HG02571 (cell line): ENCODE results near the gene EID2.

Source experiments
- ATAC-seq: cut with Tn5 transposase; IDR thresholded peaks from one replicate; pipeline ENCODE4 v1.9.1; 2021; ENCODE audit warnings: mild to moderate bottlenecking, moderate library complexity; ENCODE audit not compliant: unreplicated experiment

EID2 gene

DNA sequence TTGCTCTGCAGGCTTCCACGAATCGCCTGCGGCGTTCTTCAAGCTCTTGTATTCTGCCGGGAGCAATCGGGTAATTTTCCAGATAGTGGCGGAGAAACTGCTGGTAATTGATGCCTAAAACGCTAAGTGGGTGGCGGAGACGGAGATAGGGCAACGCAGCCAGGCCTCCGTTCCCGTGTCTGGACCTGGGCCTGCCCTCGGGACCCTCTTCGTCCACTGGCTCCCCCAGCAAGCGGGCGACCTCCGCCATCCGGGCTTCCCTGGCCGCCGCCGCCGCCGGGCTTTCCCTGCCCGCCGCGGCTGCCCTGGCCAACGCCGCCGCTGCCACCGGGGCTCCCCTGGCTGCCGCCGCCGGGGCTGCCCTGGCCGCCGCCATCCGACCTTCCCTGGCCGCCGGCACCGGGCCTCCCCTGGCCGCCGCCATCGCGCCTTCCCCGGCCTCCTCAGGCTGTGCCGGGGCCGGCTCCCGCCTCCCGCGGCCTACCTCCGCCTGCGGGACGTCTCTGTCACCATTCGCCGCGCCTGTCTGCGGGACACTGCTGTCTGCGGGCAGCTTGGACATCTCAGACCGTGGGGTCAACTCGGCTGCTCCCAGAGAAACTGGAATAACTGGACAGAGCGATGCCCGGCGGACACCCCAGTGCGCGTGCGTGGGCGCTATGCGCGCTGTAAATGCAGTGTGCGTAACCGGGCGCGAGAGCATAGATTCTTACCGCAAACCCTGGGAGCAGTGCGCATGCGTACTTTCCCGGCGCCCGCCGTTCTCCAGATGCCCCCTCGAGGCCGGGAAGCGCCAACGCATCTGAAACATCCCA is at the start of gene EID2:
TSS of gene EID2 (minus strand) at position 644 of the 815 bp plus-strand sequence. CDS start at position 562, 82 bp downstream.
- ATAC-seq: peak; percentile 86

GRCh38 chr19:39588066-39588465 is 48.1 kb upstream of the EID2 start:
- ATAC-seq: no peak

- ATAC-seq: no peak
Observed at GRCh38 chr19:39587496-39587895, 47.5 kb upstream of the EID2 start.

DNA sequence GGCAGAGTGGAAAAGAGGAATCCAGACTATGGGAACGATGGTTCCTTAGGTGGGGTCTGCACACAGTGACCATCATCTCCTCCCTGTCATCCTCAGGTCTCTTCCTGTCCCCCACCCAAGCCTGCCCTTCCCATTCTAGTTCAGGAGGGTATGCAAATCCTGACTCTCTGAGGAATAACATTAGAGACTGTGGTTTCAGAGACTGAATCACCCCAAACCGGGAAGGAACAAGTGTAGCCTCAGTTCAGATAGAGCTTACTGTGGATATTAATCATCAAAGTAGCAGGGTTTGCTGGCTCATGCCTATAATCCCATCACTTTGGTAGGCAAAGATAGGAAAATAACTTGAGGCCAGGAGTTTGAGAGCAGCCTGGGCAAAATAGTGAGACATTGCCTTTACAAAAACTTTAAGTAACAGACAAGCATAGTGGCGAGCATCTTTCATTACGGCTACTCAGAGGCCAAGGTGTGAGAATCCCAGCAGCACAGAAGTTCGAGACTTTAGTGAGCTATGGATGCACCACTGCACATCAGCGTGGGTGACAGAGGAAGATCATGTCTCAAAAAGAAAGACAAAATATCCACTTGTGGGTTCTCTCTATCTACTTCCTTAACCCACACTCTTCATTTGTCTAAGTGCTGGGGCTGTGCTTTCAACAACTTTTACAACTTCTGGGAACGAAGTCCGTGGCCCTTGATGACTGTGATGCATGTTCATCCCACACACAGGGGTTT is 43.1 kb upstream of the EID2 start:
- no peak for ATAC-seq

DNA sequence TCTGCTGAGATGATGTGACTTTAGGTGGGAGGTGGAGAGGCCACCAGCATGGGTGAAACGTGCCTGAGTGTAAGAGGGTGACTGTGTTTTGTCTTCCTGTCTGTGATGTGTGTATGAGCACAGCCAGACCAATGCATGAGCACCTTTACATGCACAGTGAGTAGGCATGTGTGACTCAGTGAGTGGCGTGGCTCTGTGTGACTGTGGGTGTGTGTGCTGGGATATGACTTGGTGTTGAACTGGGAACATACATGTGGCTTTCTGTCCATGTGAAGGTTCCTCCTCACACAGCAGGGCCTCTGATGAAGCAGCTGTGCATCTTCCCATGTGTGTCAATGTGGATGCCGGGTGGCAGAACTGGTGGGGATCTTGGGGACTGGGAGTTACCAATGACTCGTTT is 42.5 kb upstream of the EID2 start:
- no peak for ATAC-seq

DNA sequence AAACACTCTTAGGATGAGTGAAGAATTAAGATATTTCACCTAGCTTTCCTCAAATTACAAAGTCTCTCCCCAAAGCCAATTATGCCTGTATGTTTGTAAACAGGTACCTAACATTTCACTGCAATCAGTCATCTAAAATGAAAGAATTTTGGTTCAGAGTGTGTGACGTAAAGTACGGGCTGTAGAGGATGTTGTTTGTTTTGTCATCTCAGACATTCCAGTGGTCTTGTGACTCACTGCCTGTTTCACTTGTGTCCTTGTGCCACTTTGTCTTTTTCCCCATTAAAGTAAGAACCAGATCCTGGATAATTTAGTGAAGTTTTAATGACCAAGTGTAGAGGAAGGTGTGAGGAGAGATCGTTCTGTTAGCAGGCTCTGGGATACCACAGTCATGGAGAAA is 28.6 kb upstream of the EID2 start:
- no peak for ATAC-seq

DNA sequence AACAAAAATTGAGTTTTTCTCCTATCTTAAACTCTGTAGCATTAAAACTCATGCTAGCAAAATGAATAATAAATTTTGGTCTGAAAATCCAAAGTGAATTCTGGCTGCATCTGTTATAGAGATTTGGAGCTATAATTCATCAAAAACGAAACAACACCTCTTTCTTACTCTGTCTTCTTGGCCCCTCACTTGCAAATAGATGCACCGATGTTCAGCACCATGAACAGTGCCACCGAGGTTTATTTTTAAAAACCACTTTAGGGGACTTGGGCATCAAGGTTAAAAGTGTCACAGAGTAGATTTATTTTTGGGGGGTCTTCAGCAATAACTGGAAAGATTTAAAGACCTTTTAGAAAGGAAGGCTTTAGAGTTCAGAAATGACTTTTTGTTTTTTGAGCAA is 26.1 kb upstream of the EID2 start:
- no peak for ATAC-seq

DNA sequence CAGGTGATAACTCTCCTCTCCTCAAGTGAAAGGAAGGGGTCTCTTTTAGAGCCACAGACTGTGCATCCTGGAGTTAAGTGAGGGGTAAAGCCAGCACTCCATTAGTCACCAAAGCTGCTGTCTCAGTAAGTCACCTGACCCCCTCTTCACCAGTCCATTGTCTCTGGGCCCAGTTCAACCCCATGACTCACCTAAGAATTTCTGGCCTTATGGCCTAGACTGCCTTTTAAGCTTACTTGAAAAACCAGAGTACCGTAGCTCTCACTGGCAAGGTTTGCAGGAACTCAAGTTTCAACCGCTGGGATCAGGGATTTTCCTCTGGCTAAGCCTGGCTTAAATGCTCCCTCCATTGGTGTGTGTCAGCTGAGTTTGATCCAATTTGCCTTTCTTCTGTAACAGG is 23.4 kb upstream of the EID2 start:
- no peak for ATAC-seq

DNA sequence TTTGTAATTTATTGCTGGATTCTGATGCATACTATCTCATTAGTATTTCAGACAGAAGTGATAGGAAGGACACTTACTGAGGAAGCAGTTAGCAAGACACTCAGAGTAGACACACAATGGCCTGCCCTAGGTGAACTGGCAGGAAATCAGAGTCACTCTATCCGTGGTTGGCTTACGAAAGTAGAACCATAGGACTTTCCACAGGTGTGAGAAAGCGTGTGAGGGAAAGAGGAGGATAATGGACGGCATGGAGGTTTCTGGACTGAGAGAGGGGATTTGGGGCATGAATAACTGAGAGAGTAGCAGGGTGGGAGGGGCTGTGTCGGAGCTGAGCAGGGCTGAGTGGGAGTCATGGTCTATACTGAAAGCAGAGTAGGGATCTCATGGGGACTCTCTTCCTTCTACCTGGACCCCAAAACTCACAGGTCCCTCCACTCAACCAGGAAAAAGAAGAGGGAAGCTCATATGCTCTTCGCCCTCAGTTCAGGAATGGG is 18.7 kb upstream of the EID2 start:
- ATAC-seq: no peak

DNA sequence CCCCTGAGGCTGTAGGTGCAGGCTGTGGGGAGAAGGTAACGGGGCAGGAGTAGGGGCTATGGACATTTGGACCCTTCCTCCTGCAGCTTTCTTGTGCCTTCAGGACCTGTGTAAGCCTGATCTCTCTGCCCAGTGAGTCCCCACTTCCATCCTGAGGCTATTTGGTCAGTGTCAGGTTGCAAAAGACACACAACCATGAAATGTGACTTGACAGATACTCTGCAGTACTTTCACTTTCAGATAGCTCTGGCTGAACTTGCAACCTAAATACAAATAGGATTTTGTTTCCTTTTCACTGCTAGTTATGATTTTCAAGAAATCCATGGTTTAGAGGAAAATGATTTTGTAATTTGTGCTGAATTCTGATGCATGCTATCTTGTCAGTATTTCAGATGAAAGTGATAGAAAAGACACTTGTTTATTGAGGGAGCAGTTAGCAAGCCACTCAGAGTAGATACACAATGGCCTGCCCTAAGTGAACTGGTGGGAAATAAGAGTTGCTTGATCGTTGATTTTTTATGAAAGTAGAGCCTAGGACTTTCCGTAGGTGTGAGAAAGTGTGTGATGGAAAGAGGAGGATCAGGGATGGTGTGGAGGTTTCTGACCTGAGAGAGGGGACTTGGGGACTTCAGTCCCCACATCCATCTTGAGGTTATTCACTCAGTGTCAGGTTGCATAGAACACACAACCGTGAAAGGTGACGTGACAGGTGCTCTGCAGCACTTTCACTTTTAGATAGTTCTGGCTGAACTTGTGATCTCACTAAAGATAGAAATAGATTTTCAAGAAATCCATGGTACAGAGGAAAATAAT is 18.1 kb upstream of the EID2 start:
- no peak for ATAC-seq

DNA sequence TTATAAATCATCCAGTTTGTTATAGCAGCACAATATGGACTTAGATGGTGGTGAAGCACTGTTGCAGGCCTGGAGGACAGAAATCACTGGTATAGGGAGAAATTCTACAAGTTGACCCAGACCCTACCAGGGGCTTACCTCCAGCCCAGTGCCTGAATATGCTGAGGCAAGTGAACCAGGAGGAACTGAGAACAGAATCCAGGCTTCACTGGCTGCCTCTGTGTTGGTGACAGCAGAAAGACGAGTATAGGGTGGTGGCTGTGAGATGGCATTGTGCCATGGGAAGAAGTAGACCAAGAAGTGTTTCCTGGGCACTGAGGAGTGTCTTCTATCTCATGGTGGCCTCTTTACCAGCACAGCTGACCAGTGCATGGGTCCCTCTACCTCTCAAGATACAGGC is 15.9 kb upstream of the EID2 start:
- no peak for ATAC-seq

DNA sequence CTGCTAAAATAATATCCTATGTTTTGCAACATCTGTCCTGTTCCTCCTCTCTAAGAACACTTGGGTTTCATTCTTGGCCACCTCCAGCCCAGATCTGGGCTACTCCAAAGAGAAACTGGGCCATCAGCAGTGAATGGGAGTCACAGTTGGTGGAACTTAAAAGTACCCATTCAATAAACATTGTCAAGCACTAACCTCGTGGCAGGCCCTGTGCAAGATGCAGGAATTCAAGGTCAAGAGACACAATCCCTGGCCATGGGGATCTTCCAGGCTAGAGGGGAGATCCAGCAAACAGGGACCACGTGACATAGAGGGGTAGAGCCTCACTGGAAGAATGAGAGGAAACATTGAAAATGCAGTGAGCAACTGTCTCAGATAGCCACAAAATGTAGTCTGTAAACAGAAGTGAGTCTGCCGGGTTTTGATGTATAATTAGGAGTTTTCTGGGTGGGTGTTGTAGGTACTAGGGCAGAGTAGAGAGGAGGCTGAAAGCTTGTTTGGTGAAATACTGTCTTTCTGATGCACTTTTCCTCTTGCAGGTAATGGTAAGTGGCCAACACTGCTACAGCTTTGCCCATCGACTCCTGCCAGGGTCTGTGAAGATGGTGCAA is 14.8 kb upstream of the EID2 start:
- no peak for ATAC-seq

DNA sequence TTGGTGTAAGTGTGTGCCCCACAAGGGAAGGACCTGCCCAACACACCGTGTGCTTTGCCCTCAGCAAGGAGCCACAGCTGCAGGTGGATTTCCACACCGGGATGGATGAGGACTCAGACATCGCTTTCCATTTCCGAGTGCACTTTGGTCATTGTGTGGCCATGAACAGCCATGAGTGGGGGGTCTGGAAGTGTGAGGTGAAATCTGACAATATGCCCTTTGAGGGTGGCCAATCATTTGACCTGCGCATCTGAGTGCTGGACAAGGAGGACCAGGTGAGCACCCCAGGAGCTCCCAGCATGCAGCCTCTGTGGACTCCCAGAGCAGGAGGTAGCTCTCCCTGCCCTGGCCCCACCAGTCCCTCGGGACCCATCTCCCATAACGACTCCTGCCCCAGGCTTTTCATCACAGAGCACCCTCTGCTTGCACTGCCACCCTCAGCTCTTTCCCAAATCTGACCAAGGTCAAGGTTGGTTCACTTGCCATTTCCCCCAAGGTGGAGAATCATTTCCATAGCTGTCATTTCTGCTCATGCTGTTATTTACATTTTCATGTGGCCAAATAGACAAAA is 13.2 kb upstream of the EID2 start:
- no peak for ATAC-seq

- ATAC-seq: no peak
Observed at GRCh38 chr19:39550197-39550596, 10.2 kb upstream of the EID2 start.

DNA sequence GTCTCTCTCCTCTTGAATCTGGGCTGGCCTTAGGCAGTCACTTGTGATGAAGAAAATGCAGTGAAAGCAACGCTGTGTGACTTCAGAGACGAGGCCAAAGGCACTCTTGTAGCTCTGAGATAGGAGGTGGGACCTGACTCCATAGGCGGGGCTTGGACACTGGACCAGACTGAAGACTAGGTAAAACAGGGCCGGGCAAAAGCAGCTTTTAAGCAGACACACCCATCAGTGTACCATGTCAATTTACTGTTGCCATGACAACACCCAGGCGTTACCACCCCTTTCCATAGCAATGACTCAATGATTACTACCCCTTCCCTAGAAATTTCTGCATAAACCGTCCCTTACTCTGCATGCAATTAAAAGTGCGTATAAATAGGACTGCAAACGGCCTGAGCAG is 6.6 kb upstream of the EID2 start:
- no peak for ATAC-seq

DNA sequence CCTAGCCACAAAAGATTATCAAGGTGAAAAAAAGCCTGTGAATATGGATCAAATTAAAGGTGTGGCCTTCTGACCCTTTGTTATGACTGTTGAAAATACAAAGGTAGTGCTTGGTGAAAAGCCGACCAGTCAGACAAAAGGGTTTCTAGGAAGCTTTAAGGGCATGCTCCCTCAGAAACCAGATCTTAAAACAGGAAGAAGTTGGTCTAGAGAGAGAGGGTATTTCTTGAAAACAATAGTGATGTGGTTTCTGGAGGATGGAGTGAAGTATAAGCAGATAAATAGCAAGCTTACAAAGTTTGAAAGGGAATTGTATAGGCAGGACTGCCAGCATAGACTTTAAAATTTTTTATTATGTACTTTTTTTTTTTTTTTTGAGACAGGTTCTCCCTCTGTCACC is 5.0 kb upstream of the EID2 start:
- ATAC-seq: no peak

- ATAC-seq: no peak
Observed at GRCh38 chr19:39544226-39544903, 4.4 kb upstream of the EID2 start.

DNA sequence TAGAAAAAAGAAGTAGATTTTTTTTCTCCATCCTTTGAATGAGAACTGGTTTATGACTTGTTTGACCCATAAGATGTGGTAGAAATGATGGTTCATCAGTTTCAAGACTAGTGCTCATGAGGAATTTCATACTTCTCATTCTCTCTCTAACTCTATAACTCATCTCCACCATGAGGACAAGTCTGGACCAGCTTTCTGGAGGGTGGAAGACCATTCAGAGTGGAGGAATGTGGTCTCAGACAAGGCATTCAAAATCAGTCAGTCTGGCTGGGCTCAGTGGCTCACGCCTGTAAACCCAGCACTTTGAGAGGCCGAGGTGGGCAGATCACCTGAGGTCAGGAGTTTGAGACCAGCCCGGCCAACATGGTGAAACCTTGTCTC is 3.5 kb upstream of the EID2 start:
- ATAC-seq: no peak

DNA sequence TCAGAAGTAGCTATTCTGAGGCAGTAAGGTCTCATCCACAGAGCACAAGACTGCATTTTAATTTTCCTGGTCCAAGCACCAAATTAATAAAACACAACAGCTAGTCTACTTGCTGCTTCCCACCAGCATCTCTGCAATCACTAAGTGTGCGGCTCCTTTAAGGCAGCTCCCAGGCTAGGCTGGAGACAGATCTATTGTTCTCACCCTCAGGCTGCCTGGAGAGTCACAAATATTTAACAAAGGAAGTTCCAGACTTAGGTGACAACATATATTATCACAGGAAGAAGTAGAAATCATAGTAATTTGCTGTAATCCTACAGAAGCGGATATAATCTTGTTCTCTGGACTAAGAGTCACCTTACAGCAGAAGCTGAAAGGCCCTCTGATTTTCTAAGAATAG is 2.2 kb upstream of the EID2 start:
- ATAC-seq: no peak

DNA sequence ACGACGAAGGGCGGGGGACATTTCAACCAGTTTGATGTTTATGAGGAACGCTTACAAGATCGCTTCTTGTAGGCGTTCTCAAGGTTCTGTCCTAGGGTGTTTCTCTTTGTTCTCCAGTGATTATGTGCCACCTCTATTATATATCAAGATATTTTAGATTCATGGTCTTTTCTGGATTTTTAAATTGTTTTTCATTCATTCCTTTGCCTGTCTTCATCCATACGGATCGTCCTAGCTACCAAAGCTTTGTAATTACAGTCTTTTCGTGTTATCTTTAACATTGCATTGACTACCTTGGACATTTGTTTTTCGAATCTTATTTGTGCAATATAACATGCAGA is 342 bp upstream of the EID2 start:
- ATAC-seq: no peak
